Esophagus mucosa (tissue), 1 donor: ENCODE results near the gene PSMG2. TPM values are rescaled to one million over a fixed set of nuclear protein-coding genes. Genes with fewer than 3 reads are reported as not detected.

Experiments
- ATAC-seq: fragments of 200-7000 bp; cut with Tn5 transposase; one replicate; pipeline ENCODE4 v1.9.1; 2020
- total RNA-seq: library from RNA; stranded (reverse); gene quantifications from one replicate; pipeline ENCODE4 v1.2.4, GENCODE V29; 2023
- donor health status: DM: yes; HTN: yes; CAD: no.

The PSMG2 gene, protein sequence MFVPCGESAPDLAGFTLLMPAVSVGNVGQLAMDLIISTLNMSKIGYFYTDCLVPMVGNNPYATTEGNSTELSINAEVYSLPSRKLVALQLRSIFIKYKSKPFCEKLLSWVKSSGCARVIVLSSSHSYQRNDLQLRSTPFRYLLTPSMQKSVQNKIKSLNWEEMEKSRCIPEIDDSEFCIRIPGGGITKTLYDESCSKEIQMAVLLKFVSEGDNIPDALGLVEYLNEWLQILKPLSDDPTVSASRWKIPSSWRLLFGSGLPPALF
- total RNA-seq: 61.4 TPM

DNA sequence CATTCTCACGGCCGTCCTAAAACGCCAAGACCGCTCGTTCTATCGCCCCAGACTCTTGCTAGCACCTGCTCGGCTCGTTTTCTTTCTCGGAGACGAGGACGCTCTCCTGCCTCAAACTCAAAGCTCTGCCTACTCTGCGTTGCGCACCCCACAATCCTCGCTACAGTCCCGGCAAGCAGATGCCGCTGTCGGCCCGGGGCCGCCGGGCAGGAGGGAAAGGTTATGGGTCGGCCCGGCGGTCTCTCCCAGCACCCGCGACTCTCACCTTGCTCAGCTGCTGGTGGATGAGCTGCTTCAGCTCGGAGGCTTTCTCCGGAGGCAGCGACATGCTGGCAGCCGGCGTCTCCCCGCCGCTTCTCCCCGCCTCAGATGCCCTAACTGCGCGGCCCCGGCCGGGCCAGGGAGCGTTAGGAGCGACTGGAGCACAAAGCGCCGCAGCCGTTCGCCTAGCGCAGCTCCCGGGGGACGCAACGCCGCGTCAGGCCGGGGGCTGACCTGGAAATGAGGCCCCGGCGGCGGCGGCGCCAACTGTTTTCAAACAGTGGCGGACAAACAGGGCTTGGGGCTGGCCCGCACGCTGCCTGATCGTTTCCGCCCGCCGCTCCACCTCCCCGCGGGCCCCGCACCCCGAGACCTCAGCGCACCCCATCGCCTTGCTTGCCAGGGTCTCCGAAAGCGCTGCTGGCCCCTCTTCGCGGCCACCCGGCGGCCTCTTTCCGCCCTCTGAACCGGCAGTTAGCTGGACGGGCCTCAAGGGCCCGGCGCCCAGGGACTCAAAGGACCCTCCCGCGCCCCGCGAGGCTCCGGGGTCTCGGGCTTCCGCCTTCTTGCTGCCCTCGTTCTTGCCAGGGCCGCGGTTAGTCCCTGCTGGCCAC is at the start of gene PSMG2, which contains the start of gene CEP76:
PSMG2 (plus strand) TSS at position 822 of the 875 bp plus-strand sequence. CDS start 66 bp downstream, outside the sequence.
CEP76 (minus strand) TSS at position 503 of the 875 bp plus-strand sequence; CDS start at position 328, 175 bp downstream.
- peak; percentile 89 for ATAC-seq

DNA sequence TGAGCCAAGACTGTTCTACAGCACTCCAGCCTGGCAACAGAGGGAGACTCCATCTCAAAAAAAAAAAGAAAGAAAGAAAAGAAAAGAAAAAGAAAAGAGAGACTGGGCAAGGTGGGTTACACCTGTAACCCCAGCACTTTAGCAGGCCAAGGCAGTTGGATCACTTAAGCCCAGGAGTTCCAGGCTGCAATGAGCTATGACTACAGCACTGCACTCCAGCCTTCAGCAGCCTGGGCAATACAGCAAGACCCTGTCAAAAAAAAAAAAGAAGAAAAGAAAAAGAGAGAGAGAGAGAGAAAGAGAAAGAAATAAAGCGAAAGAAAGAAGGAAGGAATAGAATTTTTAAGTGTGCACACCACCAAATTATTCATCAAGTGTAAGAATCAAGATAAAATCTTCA is 47.9 kb upstream of the PSMG2 start:
- ATAC-seq: no peak

DNA sequence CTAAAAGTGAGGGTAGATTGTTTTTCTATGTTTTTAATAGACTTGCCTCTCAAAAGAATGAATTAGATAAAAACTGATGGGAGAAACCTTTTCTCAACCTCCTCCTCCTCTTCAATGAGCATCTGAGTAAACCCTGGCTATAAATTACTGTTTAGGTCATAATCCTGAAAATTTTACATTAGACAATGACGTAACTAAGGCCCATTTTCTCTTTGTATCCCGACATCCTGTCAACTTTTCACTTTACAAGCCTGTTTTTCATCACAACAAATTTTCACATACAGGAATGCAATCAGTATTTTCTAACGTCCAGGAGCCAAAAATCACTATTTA is 46.3 kb upstream of the PSMG2 start:
- no peak for ATAC-seq

DNA sequence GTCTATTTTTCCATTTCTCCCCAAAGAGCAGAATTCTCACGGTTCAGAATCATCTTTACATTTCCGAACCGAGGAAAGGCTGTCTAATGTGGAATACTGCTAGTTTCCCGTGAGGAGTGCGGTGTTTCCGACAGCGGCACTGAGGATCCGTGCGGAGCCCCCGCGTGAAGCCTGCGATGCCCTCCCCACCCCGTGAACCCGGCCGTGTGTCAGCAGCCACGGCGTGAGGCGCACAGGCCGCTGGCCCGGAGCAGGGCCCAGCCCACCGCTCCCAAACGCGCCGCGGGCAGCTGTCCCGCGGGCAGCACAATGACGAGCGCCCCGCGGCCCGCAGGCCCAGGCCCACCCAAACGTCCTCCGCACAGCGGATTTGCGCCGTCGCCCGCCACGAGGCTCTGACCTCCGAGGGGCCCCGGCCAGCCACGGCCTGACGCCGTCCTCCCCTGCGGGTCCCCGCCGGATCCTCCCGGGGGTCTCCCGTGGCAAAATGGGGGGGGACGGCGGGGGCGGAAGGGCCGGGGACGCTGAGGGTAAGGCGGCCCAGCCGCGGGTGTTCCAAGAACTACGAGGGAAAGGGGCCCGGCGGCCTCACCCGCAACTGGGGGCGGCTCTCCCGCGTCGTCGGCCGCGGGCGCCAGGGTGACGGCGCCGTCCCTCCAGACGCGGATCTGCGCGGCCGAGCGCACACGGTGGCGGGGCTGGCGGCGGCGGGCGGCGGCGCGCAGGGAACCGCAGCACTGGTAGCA is 45.7 kb upstream of the PSMG2 start:
- peak; percentile 63 for ATAC-seq

DNA sequence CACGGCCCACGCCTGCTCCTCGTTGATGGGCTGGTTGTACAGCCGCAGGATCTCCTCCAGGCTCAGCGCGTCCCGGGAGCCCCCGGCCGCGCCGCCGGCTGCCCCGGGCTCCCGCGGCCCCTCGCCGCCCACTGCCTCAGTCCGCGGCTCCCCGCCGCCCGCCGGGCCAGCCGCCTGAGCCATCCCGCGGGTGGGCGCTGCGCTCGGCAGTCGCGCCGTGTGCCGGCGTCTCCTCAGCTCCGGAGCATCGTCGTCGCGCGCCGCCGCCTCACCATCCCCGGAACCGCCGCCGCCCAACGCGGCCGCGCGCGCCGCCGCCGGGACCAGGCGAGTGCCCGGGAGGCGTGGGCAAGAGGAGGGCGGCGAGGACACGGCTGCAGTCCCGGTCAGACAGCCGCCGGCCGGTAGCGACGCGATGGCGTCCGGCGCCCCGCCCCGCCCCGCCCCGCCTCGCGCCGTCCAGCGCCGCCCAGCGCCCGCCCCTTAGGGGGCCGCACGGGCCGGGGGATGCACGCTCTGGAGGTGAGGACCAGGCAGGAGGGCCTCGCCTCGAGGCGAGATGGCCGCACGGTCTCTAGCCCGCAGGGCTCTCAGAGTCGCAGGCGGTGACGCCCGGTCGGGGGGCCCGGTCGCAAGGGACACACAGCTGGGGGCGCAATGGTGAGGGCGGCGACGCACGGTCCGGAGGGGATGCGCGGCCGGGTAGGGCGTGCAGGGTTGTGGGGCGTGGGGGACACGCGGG is 45.0 kb upstream of the PSMG2 start, which contains the start of gene SPIRE1:
SPIRE1 (minus strand) TSS at position 424 of the 742 bp plus-strand sequence; CDS start at position 183, 241 bp downstream.
- ATAC-seq: peak; percentile 79

DNA sequence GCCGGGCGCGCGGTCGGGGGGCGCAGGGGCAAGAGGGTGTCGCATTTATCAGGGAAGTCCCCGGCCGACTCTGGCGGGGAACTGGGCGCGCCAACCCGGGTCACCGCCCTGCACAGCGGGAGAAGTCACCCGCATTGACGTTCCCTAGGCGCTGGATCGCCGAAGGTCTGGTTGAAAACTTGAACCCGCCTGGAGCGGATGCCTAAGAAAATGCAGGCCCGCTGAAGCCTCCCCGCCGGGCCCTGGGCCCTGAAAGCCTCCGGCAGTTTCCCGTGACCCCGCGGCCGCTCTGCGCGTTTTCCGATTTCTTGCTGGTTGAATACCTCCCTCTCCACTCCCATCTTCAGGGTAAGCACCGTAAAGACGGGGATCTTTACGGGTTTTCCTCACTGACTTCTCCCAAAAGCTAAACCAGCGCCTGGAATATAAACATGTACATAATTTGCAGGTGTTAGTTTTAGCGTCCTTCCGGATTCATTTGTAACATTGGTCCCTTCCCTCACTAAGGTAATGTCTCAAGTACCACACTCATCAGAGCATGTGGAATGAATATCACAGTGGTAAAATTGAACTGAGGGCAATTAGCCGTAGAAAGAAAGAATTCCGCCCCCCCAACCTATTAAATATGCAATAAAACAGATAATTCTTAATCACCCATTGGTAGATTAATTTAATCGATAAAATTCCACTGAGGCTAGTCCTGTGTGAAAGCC is 44.3 kb upstream of the PSMG2 start:
- ATAC-seq: no peak

DNA sequence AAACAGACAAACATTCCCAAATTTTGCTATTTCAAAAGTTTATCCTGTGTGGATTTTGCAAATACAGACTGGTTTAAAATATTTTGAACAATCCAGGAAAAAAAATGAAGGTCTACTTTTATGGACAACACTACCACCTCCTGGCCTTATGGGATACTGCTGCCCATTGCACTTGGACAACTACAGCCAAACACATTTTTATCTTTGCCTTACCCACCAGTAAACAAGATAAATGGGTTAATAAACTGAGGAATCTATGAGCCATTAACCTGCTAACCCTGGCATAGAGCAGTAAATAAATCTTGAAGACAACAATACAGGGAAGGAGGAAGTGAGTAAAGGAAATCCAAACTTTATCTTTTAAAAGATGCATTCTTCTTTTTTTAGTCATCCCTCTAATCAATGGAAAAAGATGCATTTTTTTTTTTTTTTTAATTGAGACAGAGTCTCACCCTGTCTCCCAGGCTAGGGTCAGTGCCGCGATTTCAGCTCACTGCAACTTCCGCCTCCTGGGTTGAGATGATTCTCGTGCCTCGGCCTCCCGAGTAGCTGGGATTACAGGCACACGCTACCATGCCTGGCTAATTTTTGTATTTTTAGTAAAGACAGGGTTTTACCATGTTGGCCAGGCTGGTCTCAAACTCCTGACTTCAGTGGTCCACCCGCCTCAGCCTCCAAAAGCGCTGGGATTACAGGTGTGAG is 42.8 kb upstream of the PSMG2 start:
- ATAC-seq: peak; percentile 42

DNA sequence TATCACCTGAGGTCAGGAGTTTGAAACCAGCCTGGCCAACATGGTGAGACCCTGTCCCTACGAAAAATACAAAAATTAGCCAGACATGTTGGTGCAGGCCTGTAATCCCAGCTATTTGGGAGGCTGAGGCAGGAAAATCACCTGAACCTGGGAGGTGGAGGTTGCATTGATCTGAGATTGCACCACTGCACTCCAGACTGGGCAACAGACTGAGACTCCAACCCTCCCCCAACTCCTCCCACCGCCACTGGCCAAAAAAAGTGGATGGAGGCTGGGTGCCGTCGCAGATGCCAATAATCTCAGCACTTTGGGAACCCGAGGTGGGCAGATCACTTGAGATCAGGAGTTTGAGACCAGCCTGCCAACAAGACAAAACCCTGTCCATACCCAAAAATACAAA is 34.8 kb upstream of the PSMG2 start:
- ATAC-seq: no peak

DNA sequence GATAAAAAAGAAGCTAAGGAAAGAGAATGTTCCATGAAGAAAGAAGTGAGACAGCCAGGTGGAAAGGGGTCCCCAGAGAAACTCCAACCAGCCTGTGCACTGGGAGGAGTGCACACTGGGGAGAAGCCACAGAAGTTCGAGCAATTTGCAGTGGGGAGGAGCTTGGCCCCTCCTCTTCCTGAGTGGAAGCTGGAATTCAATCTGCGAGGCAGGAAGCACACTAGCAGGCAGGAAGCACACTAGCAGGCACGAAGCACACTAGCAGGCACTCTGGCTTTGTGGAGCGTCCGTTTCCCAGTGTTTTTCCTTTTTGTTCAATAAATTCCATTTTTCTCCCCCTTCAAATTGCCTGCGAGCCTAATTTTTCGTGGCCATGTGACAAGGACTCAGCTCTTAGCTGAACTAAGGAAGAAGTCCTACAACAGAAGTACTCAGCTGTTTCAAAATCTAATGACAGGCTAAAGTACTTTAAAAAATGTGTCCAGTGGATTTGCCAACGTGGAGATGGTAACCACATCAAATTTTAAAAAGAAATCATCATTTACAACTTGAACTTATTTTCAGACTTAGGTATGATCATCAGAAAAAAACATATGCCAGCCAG is 23.6 kb upstream of the PSMG2 start:
- no peak for ATAC-seq

DNA sequence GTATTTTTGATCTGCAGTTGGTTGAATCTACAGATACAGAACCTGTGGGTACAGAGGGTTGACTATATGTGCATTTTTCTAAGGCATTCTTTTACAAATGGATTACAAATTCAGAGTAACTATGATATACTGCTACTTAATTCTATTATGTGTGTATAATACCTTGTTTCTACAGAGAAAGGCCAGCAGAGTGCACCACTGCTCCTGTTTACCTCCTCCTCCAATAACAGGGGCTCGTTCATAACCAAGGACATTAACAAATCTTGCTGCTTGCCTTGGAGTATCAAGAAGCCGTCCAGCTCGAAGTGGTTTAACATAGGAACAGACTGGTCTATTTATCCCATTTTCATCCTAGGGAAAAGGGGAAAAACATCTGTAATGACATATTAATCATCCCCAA is 16.7 kb upstream of the PSMG2 start:
- peak; percentile 42 for ATAC-seq

DNA sequence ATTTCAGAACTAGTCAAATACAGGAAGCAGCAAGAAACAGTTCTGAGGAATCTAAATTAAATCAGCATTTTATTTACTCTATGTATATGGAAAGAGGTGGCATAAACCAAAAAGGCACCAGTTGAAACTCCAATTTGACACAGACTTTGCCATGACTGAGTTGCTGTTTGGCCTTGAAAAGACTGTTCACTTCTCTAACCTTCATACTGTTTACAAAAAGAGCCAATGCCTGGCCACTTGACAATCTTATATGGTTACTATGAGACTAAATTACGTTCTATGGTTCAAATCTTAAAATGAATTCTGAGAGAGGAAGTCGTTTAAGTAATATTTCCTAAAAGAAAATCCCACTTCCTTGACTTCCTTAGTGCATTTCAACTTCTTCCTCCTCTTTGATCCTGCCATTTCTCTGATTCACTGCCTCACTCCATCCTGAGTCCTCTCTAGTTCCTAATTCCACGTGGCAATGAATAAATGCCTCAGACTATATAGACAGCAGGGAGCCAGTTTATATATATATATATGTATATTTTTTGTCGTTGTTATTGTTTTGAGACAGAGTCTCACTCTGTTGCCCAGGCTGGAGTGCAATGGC is 13.5 kb upstream of the PSMG2 start:
- ATAC-seq: no peak

DNA sequence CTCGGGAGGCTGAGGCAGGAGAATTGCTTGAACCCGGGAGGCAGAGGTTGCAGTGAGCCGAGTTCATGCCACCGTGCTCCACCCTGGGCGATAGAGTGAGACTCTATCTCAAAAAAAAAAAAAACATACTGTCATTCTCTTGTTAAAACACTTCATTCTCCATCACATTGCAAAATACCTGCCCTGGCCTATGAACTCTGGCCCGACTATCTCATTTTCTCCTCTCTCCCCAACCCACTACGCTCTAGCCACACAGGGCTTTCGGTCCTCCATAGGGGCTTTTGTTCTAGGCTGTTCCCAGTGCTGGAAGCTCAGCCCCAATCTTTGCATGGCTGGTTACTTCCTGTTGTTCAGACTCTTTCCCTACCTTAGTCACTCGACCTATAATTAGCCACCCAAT is 10.6 kb upstream of the PSMG2 start:
- ATAC-seq: peak; percentile 19

DNA sequence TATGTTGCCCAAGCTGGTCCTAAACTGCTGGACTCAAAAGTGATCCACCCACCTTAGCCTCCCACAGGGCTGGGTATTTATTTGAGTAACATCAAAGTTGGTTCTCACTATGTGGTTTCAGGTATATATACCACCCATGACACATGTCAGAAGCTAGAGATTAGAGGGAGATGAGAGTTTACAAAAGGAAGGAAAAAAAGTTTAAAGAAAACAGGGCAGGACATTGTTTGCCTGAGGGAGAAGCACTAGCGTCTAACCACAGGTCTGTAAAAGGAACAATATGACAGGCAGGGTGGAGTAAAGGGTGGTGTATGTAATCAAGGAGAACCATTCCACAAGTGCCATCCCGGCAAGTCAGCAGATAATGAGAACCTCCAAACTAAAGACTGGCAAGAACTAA is 8.8 kb upstream of the PSMG2 start:
- ATAC-seq: peak; percentile 87

DNA sequence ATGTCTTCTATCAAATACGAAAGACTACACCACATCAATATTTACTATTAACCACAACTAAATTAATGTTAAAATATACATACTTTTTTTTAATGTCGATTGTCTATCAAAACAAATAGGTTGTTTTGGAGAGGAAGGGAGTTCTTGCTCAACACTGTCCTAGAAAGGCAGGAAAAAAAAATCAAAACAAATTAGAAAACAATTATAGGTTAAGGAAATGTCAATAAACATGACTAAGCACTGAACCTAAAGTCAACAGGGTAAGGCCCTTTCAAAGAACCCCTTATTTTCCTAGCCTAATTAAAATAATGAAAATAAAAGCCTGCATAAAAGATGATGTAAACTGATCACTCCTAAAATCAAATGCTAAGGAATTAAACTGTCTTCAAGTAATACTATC is 3.1 kb upstream of the PSMG2 start:
- no peak for ATAC-seq

DNA sequence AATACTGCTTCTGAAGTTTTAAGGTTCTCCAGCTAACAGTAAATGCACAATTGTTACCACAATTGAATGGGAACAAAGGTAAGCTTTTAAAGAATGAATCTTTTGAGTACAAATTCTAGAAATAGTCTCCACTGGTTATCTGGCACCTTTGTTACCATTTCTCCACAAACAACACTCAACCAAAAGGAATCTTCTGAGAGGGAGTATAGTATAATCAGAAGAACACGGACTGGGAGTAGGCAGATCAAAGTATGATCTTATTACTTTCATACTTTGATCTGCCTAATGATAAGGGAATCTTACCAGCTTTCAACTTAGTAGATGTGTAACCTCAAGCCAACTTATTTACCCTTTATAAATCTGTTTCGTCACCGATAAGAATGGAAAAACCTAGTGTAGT is 1.7 kb upstream of the PSMG2 start:
- no peak for ATAC-seq

DNA sequence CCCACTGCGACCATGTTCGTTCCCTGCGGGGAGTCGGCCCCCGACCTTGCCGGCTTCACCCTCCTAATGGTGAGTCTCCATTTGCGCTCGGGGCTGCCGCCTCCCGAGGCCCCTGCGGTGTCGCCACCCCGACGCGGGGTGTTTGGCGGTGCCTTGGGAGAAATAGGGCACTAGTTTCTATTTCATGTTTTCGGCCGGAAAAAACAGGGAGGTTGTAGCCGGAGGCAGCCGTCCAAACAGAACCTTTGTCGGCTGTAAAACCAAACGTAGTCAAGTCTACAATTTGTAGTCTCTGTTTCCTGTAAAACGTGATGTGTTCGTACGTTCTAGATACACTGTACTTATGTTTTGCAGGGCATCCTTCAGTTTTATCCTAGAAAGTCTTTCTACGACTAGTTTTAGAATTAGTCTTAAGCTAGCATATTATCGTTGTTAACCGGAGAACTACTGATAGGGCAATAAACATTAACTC is 290 bp downstream of the PSMG2 start:
- ATAC-seq: peak; percentile 42

DNA sequence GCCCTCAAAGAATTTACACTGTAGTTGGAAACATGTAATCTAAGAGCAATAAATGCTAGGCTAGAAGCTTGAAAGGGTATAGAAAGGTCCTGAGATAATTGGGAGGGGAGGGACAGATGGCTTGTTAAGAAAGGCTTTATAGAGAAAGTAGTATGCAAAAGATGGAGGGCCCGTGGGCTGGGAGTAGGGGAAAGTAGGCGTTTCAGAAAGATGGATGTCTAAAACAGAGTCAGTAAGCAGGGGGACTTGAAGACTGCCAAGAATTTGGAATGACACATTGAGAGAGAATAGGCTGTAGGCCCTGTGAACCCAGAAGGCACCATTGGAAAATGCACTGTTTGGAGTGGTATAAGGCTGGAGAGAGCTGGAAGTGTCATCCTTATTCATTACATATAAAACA is 822 bp downstream of the PSMG2 start:
- peak; percentile 4 for ATAC-seq

DNA sequence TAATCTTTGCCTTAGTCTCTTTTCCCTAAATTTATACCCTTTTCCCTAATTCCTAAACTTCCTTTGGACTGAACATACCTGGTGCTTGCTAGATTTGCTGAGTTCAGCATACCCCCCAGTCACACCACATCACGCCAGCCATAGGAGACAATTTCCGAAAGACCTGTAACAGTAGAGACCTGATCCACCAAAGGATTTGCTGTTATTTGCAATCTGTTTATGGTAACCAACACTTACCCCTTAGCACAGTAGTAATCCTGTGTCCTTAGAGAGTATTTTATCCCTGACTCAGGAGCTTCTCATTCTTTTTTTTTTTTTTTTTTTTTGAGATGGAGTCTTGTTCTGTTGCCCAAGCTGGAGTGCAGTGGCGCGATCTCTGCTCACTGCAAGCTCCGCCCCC is 8.6 kb downstream of the PSMG2 start:
- no peak for ATAC-seq

DNA sequence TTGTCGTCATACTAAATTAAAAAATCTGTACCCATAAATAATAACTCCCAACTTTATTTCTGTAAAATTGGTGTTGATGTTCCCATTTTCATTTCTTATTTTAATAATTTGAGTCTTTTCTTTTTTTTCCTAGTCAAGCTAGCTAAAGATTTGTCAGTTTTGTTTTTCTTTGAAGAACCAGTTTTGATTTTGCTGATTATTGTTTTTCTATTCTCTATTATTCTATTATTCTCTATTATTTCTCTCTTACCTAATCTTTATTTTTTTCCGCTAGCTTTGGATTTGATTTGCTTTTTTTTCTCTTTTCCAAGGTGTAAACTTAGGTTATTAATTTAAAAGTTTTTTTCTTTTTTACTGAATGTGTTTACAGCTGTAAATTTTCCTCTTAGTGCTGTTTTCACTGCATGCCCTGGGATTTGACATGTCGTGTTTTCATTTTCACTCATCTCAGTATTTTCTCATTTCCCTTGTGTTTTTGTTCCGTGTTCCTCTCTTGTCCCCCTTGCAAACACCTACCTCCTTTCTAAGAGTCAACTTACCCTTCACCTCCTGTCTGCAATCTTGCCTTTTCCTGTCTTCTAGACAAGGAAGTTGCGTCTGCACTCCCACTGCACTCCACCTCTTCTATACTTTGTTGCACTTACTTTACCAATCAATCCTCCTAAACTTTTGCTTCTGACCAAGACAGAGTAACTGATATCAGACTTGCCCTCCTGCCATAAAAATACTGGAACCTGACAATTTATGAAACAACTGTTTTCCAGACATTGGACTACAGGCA is 18.8 kb downstream of the PSMG2 start:
- no peak for ATAC-seq
